T-helper 22 cell (primary cell): Measurements from ENCODE around the gene WTAP.
A peak's percentile ranks its signal among the peaks of the same experiment; 100 is the strongest.
"Not testable (repeated sequence)": the region's sequence is repeated elsewhere in the genome, so short reads cannot be mapped to it uniquely, and the experiment has no call there.

Source experiments
- DNase-seq: peaks from one replicate; pipeline ENCODE4 v3.0.0-alpha.2; 2020; ENCODE audit warnings: low read depth

The WTAP gene

GRCh38 chr6:159693894-159694545, 33.3 kb upstream of the WTAP start:
- peak; percentile 64 for DNase-seq

GRCh38 chr6:159695984-159696383, 31.3 kb upstream of the WTAP start:
- no peak for DNase-seq

- DNase-seq = no peak
These were observed 26.3 kb upstream of the WTAP start for GRCh38 chr6:159700970-159701369.

- DNase-seq = no peak
These were observed 25.8 kb upstream of the WTAP start for GRCh38 chr6:159701413-159701999.

- DNase-seq = not testable (repeated sequence)
These were observed 16.7 kb upstream of the WTAP start for GRCh38 chr6:159710603-159711002.

GRCh38 chr6:159712389-159712788, 14.9 kb upstream of the WTAP start:
- not testable (repeated sequence) for DNase-seq

GRCh38 chr6:159713984-159714383, 13.3 kb upstream of the WTAP start:
- no peak for DNase-seq

GRCh38 chr6:159714404-159714803, 12.9 kb upstream of the WTAP start:
- no peak for DNase-seq

- DNase-seq = no peak
These were observed 12.1 kb upstream of the WTAP start for GRCh38 chr6:159715166-159715565.

- no peak for DNase-seq
These were observed 11.7 kb upstream of the WTAP start for GRCh38 chr6:159715605-159716004.

GRCh38 chr6:159716247-159717096, 10.8 kb upstream of the WTAP start:
- DNase-seq = no peak

GRCh38 chr6:159718634-159719033, 8.7 kb upstream of the WTAP start:
- no peak for DNase-seq

GRCh38 chr6:159719287-159719686, 8.0 kb upstream of the WTAP start:
- DNase-seq = no peak

GRCh38 chr6:159720708-159721107, 6.6 kb upstream of the WTAP start:
- DNase-seq = peak; percentile 11

GRCh38 chr6:159721981-159722380, 5.3 kb upstream of the WTAP start:
- DNase-seq = not testable (repeated sequence)

GRCh38 chr6:159722655-159723054, 4.7 kb upstream of the WTAP start:
- no peak for DNase-seq

- no peak for DNase-seq
These were observed 4.0 kb upstream of the WTAP start for GRCh38 chr6:159723259-159723658.

- DNase-seq = no peak
These were observed 2.5 kb upstream of the WTAP start for GRCh38 chr6:159724778-159725177.

- not testable (repeated sequence) for DNase-seq
These were observed 2.1 kb upstream of the WTAP start for GRCh38 chr6:159725208-159725607.

GRCh38 chr6:159726255-159726917, 920 bp upstream of the WTAP start:
- no peak for DNase-seq

GRCh38 chr6:159727717-159728445, 575 bp downstream of the WTAP start:
- no peak for DNase-seq

- no peak for DNase-seq
These were observed 1.2 kb downstream of the WTAP start for GRCh38 chr6:159728531-159728964.
